HCT116 (cell line): ENCODE results near the gene IGLL1. TPM values are rescaled to one million over a fixed set of nuclear protein-coding genes. Genes with fewer than 3 reads are reported as not detected.

Source experiments
- ATAC-seq: fragments of 200-7000 bp; cut with Tn5 transposase; 2 replicates; pipeline ENCODE4 v1.9.1; 2020; ENCODE audit warnings: mild to moderate bottlenecking, moderate library complexity
- BruUV-seq: library from RNA; stranded (reverse); fragments of 400-500 nt; replicated peaks from 2 replicates; lab custom pipeline; 2021; lab: Mats Ljungman, UMichigan
- CTCF ChIA-PET: fragments of 300-600 bp; sonication (Branson Sonifier 250); formaldehyde crosslinking; loops from one replicate; lab custom pipeline; 2021; ENCODE audit warnings: antibody characterized with exemption; lab: Charles Lee
- POLR2A ChIA-PET: fragments of 300-600, 350-600 bp; sonication (Branson Sonifier 250); formaldehyde crosslinking; loops from one replicate; lab custom pipeline; 2021; ENCODE audit warnings: antibody characterized with exemption; lab: Charles Lee
- RAD21 ChIA-PET, 2 experiments: fragments of 300-600 bp; sonication (Branson Sonifier 250); formaldehyde crosslinking; loops; one replicate each; lab custom pipeline; 2023; ENCODE audit warnings: low total read pairs in 2 of 2; ENCODE audit not compliant: uncharacterized antibody in 2 of 2, unreplicated experiment in 2 of 2, low non-redundant PET in 1 of 2; lab: Charles Lee
- DNase-seq: peaks from one replicate; pipeline ENCODE4 v3.0.0-alpha.2; 2010; ENCODE audit warnings: low read depth, low spot score
- H2AFZ ChIP-seq: fragments of 200-600 bp; shearing (Covaris generic), sonication (generic); 2 replicates; pipeline ENCODE4 v1.6.1; 2017; ENCODE audit warnings: low read depth, mixed run types, mixed read lengths, antibody characterized with exemption, low read length; ENCODE audit not compliant: poor library complexity, severe bottlenecking
- H3K27ac ChIP-seq: 2 replicates; pipeline ENCODE4 v1.5.1; 2012; ENCODE audit warnings: low read depth, low read length
- H3K27me3 ChIP-seq: fragments of 200-600 bp; sonication (generic); 2 replicates; pipeline ENCODE4 v1.6.1; 2016; ENCODE audit warnings: mixed run types, low read length, mixed read lengths; ENCODE audit not compliant: insufficient read depth
- H3K36me3 ChIP-seq, 2 experiments: fragments of 200-500 bp in 1 of 2; fragments of 200-600 bp in 1 of 2; sonication (Bioruptor generic) in 1 of 2; sonication (generic) in 1 of 2; 2 replicates each; pipeline versions ENCODE4 v1.5.1 to v1.6.1; 2014 to 2016; ENCODE audit warnings: low read length in 2 of 2, inconsistent platforms in 1 of 2, mixed read lengths in 1 of 2, mixed run types in 1 of 2; ENCODE audit not compliant: insufficient read depth in 2 of 2, control insufficient read depth in 1 of 2
- H3K4me1 ChIP-seq, 2 experiments: fragments of 200-600 bp in 1 of 2; sonication (generic) in 1 of 2; 2 replicates each; pipeline versions ENCODE4 v1.5.1 to v1.6.1; 2012 to 2017; ENCODE audit warnings: low read length in 2 of 2, inconsistent platforms in 1 of 2, mild to moderate bottlenecking in 1 of 2, mixed read lengths in 1 of 2, mixed run types in 1 of 2, moderate library complexity in 1 of 2; ENCODE audit not compliant: insufficient read depth in 2 of 2, control insufficient read depth in 1 of 2
- H3K4me2 ChIP-seq: fragments of 200-600 bp; sonication (generic); 2 replicates; pipeline ENCODE4 v1.6.1; 2017; ENCODE audit warnings: mixed run types, low read length, mixed read lengths
- H3K4me3 ChIP-seq, 2 experiments: fragments of 200-600 bp in 1 of 2; sonication (generic) in 1 of 2; replicated peaks in 1 of 2; 2 replicates each; pipeline ENCODE4 v1.5.1; 2011 to 2016; ENCODE audit warnings: low read length in 2 of 2, control low read depth in 1 of 2, low read depth in 1 of 2, mild to moderate bottlenecking in 1 of 2, mixed read lengths in 1 of 2, mixed run types in 1 of 2
- H3K79me2 ChIP-seq: fragments of 200-600 bp; sonication (generic); 2 replicates; pipeline ENCODE4 v1.6.1; 2017; ENCODE audit warnings: mild to moderate bottlenecking, mixed run types, low read length, moderate library complexity, mixed read lengths; ENCODE audit not compliant: insufficient read depth
- H3K9ac ChIP-seq: fragments of 200-600 bp; sonication (generic); 2 replicates; pipeline ENCODE4 v1.6.1; 2016; ENCODE audit warnings: low read length, mixed read lengths
- H3K9me2 ChIP-seq: fragments of 200-600 bp; sonication (generic), shearing (Covaris generic); 2 replicates; pipeline ENCODE4 v1.6.1; 2017; ENCODE audit warnings: mixed run types, mild to moderate bottlenecking, moderate library complexity; ENCODE audit not compliant: insufficient read depth
- H3K9me3 ChIP-seq, 2 experiments: fragments of 200-500 bp in 1 of 2; fragments of 200-600 bp in 1 of 2; sonication (Bioruptor generic) in 1 of 2; sonication (generic) in 1 of 2; 2 replicates each; pipeline ENCODE4 v1.6.1; 2014 to 2017; ENCODE audit warnings: low read length in 2 of 2, mixed read lengths in 2 of 2, inconsistent platforms in 1 of 2, low read depth in 1 of 2, mild to moderate bottlenecking in 1 of 2, mixed run types in 1 of 2, moderate library complexity in 1 of 2; ENCODE audit not compliant: control insufficient read depth in 1 of 2, insufficient read depth in 1 of 2
- H4K20me1 ChIP-seq: fragments of 200-600 bp; sonication (generic), shearing (Covaris generic); 2 replicates; pipeline ENCODE4 v1.6.1; 2017; ENCODE audit warnings: mixed run types, mild to moderate bottlenecking, moderate library complexity; ENCODE audit not compliant: insufficient read depth
- CBX3 ChIP-seq: IDR thresholded peaks from 2 replicates; pipeline ENCODE4 v1.6.1; 2012; ENCODE audit warnings: low read depth
- CEBPB ChIP-seq: IDR thresholded peaks from 2 replicates; pipeline ENCODE4 v1.6.1; 2012; ENCODE audit warnings: low read depth
- EZH2phosphoT487 ChIP-seq: fragments of 200-600 bp; IDR thresholded peaks from 2 replicates; pipeline ENCODE4 v1.6.1; 2018; ENCODE audit warnings: antibody characterized with exemption, borderline replicate concordance
- JUND ChIP-seq: IDR thresholded peaks from 2 replicates; pipeline ENCODE4 v1.6.1; 2012
- POLR2A ChIP-seq: IDR thresholded peaks from 2 replicates; pipeline ENCODE4 v1.7.0; 2011; ENCODE audit warnings: borderline replicate concordance; ENCODE audit not compliant: insufficient read depth, insufficient read length; ENCODE audit errors: extremely low read depth
- SP1 ChIP-seq: IDR thresholded peaks from 2 replicates; pipeline ENCODE4 v1.6.1; 2012; ENCODE audit warnings: low read depth
- ZFX ChIP-seq: fragments of 450-650 bp; IDR thresholded peaks from 2 replicates; pipeline ENCODE4 v1.6.1; 2017
- ZNF274 ChIP-seq: fragments of 200-500 bp; sonication (Bioruptor generic); IDR thresholded peaks from 2 replicates; pipeline ENCODE4 v1.6.1; 2014; ENCODE audit warnings: mild to moderate bottlenecking, low read depth, low read length, inconsistent platforms
- intact Hi-C: fragments of 100-400 bp; cut with micrococcal nuclease; formaldehyde crosslinking; loops from 2 replicates; pipeline ENCODE4 v1.10.0; 2022
- total RNA-seq: library from RNA; stranded (reverse); gene quantifications from one replicate; pipeline ENCODE4 v1.2.1, GENCODE V29; 2021; ENCODE audit not compliant: unreplicated experiment

IGLL1 gene
- total RNA-seq, 1 experiment from 2014 or later: not detected

GRCh38 chr22:23553924-23554870, 25.9 kb downstream of the IGLL1 start:
- Histone ChIP-seq H3K27ac (no peak overlapping the region), H3K9me2 (no peaks in the 10 kb centered on the region), H3K79me2 (no peaks in the 10 kb centered on the region), H3K36me3 (no peaks in the 10 kb centered on the region), H3K4me3 (no peak overlapping the region), H2AFZ (no peak overlapping the region), H3K4me2 (no peak overlapping the region), H3K9me3 (no peaks in the 10 kb centered on the region)
- ATAC-seq (no peak), DNase-seq (no peak)
- BruUV-seq: no TSS peak
- POLR2A ChIA-PET: no interaction called here
- intact Hi-C loops: no loop called here
- no peak for TF ChIP-seq JUND
- no peak for TF ChIP-seq EZH2phosphoT487
- no peak for TF ChIP-seq ZFX
- TF ChIP-seq POLR2A: no peak
- TF ChIP-seq CEBPB: no peak
- TF ChIP-seq, all 23 proteins: peak for 0
- ChIA-PET RAD21 (no interaction called here), CTCF (no interaction called here)
- Histone ChIP-seq H3K9ac (no peak overlapping the region), H4K20me1 (no peaks in the 10 kb centered on the region), H3K4me1 (no peaks in the 10 kb centered on the region), H3K27me3 (no peaks in the 10 kb centered on the region)

GRCh38 chr22:23553438-23553837, 26.7 kb downstream of the IGLL1 start:
- H3K9me2 ChIP-seq: no peaks in the 10 kb centered on the region
- POLR2A ChIA-PET: no interaction called here
- H3K79me2 ChIP-seq: no peaks in the 10 kb centered on the region
- no peaks in the 10 kb centered on the region for H3K27me3 ChIP-seq
- no peak overlapping the region for H3K27ac ChIP-seq
- no peak overlapping the region for H2AFZ ChIP-seq
- BruUV-seq: no TSS peak
- no peaks in the 10 kb centered on the region for H3K9me3 ChIP-seq
- H3K4me3 ChIP-seq: no peak overlapping the region
- RAD21 ChIA-PET: no interaction called here
- intact Hi-C loops: no loop called here
- TF ChIP-seq CBX3 (no peak), ZNF274 (no peak), SP1 (no peak)
- TF ChIP-seq, all 23 proteins: peak for 0
- DNase-seq (no peak), ATAC-seq (no peak)
- H3K9ac ChIP-seq: no peak overlapping the region
- no peaks in the 10 kb centered on the region for H3K4me1 ChIP-seq
- CTCF ChIA-PET: no interaction called here
- H3K4me2 ChIP-seq: no peak overlapping the region
- H4K20me1 ChIP-seq: no peaks in the 10 kb centered on the region
- H3K36me3 ChIP-seq: no peaks in the 10 kb centered on the region
